Osteoblast (primary cell): ENCODE data around the gene AP2S1. TPM values are rescaled to one million over a fixed set of nuclear protein-coding genes. Genes with fewer than 3 reads are reported as not detected.

Source experiments
- DNase-seq: peaks from one replicate; pipeline ENCODE4 v3.0.0; 2011; ENCODE audit warnings: low spot score, mixed read lengths; ENCODE audit not compliant: insufficient read length; ENCODE audit errors: missing footprints
- H2AFZ ChIP-seq: 2 replicates; pipeline ENCODE4 v1.6.0; 2011; ENCODE audit warnings: mild to moderate bottlenecking, low read length
- H3K27ac ChIP-seq: 2 replicates; pipeline ENCODE4 v1.5.1; 2011; ENCODE audit warnings: mild to moderate bottlenecking, low read depth, low read length, moderate library complexity
- H3K27me3 ChIP-seq: 2 replicates; pipeline ENCODE4 v1.6.0; 2012; ENCODE audit warnings: mild to moderate bottlenecking, control low read depth, inconsistent platforms, low read length, moderate library complexity; ENCODE audit not compliant: insufficient read depth
- H3K36me3 ChIP-seq: 2 replicates; pipeline ENCODE4 v1.5.1; 2011; ENCODE audit warnings: mild to moderate bottlenecking, low read length, control low read depth, moderate library complexity; ENCODE audit not compliant: insufficient read depth
- H3K4me1 ChIP-seq: 2 replicates; pipeline ENCODE4 v1.5.1; 2011; ENCODE audit warnings: mild to moderate bottlenecking, low read length, control low read depth, moderate library complexity; ENCODE audit not compliant: insufficient read depth
- H3K4me2 ChIP-seq: 2 replicates; pipeline ENCODE4 v1.6.0; 2011; ENCODE audit warnings: mild to moderate bottlenecking, low read length; ENCODE audit not compliant: insufficient read depth
- H3K4me3 ChIP-seq: fragments of 200-600 bp; sonication (generic); 3 replicates; pipeline ENCODE4 v1.5.1; 2012; ENCODE audit warnings: mild to moderate bottlenecking, low read length, inconsistent platforms; ENCODE audit not compliant: insufficient read depth
- H3K79me2 ChIP-seq: 2 replicates; pipeline ENCODE4 v1.6.0; 2012; ENCODE audit warnings: mild to moderate bottlenecking, low read length, control low read depth, inconsistent platforms; ENCODE audit not compliant: insufficient read depth
- H3K9me3 ChIP-seq: 2 replicates; pipeline ENCODE4 v1.5.1; 2011; ENCODE audit warnings: low read depth, low read length, control low read depth
- H4K20me1 ChIP-seq: 2 replicates; pipeline ENCODE4 v1.6.0; 2012; ENCODE audit warnings: mild to moderate bottlenecking, low read length, control low read depth; ENCODE audit not compliant: insufficient read depth
- total RNA-seq: library from RNA; depleted of rRNA; stranded (reverse); fragments of >200 nt; gene quantifications from 2 replicates; pipeline ENCODE4 v1.2.3, GENCODE V29; 2012
- TF ChIP-seq, protein P1 (sequence below): IDR thresholded peaks from 2 replicates; pipeline ENCODE4 v1.5.1; 2011; ENCODE audit warnings: mild to moderate bottlenecking, low read depth, low read length, moderate library complexity; ENCODE audit errors: extremely low read depth

AP2S1 gene
- total RNA-seq, 1 donor: 136 TPM

DNA sequence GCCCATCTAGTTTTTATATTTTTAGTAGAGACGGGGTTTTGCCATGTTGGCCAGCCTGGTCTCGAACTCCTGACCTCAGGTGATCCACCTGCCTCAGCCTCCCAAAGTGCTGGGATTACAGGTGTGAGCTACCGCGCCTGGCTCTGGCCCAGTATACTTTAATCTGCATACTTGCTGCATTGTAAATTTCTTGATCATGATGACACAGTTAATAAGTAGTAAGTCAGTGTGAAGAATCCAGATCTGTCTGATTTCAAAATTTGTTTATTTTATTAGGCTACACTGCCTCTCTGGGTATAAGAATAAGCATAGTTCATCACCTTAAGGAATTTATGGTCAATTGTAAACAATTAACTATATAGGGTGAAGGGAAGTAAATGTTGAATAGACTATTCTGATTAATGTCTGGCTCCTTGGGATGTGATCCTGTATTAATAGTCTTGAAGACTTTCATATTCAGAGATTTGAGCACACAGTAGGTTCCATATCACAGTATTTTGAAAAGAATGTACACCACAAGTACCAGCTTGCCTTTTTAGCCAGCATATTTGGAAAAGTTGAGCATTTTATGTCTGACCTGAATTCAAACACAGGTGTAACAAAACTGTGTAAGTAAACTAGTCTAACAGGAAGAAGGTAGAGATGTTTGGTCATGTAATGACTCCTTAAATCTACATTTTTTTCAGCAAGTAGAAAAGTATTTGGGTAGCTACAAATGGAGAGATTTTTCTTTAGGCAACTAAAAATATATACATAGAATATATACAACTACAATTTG lies 17.6 kb upstream of the AP2S1 start:
- no peak overlapping the region for H3K27ac ChIP-seq
- H3K4me3 ChIP-seq: no peak overlapping the region
- TF ChIP-seq, protein P1, sequence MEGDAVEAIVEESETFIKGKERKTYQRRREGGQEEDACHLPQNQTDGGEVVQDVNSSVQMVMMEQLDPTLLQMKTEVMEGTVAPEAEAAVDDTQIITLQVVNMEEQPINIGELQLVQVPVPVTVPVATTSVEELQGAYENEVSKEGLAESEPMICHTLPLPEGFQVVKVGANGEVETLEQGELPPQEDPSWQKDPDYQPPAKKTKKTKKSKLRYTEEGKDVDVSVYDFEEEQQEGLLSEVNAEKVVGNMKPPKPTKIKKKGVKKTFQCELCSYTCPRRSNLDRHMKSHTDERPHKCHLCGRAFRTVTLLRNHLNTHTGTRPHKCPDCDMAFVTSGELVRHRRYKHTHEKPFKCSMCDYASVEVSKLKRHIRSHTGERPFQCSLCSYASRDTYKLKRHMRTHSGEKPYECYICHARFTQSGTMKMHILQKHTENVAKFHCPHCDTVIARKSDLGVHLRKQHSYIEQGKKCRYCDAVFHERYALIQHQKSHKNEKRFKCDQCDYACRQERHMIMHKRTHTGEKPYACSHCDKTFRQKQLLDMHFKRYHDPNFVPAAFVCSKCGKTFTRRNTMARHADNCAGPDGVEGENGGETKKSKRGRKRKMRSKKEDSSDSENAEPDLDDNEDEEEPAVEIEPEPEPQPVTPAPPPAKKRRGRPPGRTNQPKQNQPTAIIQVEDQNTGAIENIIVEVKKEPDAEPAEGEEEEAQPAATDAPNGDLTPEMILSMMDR: no peak
- H3K36me3 ChIP-seq: peaks cover 3% of the 10 kb centered on the region
- H2AFZ ChIP-seq: no peak overlapping the region
- no peaks in the 10 kb centered on the region for H3K9me3 ChIP-seq
- H3K4me2 ChIP-seq: no peak overlapping the region
- H4K20me1 ChIP-seq: peaks cover 51% of the 10 kb centered on the region
- no peaks in the 10 kb centered on the region for H3K27me3 ChIP-seq
- no peak for DNase-seq
- peaks cover 45% of the 10 kb centered on the region for H3K4me1 ChIP-seq
- H3K79me2 ChIP-seq: peaks cover 98% of the 10 kb centered on the region

DNA sequence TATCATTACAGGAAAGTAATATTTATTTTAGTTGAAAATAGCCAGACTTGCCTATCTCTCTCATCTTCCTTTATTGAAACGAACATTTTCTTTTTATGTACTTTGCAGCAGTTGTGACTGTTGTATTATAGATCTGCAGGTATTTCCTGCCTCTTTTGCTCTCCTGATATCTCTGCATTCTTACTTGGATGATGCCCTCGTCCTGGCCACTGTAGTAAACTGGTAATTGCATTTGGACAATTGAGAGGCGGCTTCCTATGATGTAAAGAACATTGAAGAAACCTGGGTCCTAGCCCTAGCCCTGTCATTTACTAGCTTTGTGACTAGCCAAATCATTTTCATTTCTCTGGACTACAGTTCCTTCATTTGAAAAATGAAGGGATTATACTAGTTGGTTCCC lies 16.5 kb upstream of the AP2S1 start:
- Histone ChIP-seq H3K27me3 (no peaks in the 10 kb centered on the region), H3K4me2 (peak overlapping the region; percentile 56), H3K9me3 (no peaks in the 10 kb centered on the region), H4K20me1 (peaks cover 60% of the 10 kb centered on the region), H3K27ac (peak overlapping the region; percentile 52), H3K4me3 (no peak overlapping the region), H3K36me3 (peaks cover 3% of the 10 kb centered on the region), H2AFZ (no peak overlapping the region), H3K79me2 (peaks cover 100% of the 10 kb centered on the region), H3K4me1 (peaks cover 52% of the 10 kb centered on the region)
- DNase-seq: no peak
- TF ChIP-seq, protein P1: no peak

DNA sequence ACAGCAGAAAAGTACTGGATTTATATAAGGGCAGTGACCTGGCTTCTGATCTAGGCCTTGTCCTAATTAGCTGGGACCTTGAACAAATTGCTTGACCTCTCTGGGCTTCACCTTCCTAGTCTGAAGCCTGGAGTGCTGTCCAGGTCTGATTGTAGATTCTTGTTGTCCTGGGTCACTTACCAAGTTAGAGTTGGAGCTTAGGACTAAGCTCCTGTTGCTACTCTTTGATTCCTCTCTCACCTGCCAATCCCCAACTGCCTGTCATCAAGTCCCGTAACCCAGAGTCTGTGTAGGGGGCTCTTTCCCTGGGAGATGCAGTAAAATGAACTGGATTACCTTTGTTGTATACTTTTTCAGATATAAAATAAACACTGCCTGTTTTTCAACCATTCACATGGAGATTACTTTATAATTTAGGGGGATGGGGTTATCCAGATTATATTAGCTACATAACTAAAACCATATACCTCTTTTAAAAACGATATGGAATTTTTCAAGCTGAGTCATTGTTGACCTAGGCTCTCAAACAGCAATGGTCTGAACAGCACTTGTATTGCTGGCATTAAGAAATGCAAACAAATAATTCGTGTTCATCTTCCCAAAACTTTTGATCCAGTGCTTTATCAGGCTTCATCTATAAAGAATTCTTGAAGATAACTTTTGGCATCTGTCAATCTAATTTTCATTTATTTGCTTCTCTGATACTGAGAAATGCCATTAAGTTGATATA lies 15.9 kb upstream of the AP2S1 start:
- peaks cover 52% of the 10 kb centered on the region for H3K4me1 ChIP-seq

More for the DNA sequence above, 15.9 kb upstream of the AP2S1 start:
- TF ChIP-seq, protein P1: no peak
- no peak overlapping the region for H3K4me3 ChIP-seq
- peaks cover 100% of the 10 kb centered on the region for H3K79me2 ChIP-seq
- no peak for DNase-seq
- no peaks in the 10 kb centered on the region for H3K9me3 ChIP-seq
- no peaks in the 10 kb centered on the region for H3K27me3 ChIP-seq
- H3K36me3 ChIP-seq: peaks cover 3% of the 10 kb centered on the region
- H2AFZ ChIP-seq: no peak overlapping the region
- peak overlapping the region; percentile 56 for H3K4me2 ChIP-seq
- peaks cover 66% of the 10 kb centered on the region for H4K20me1 ChIP-seq
- H3K27ac ChIP-seq: peak overlapping the region; percentile 52
